HG02840 (cell line): ENCODE measurements around the gene JMJD1C.
"Not testable (repeated sequence)": the region's sequence is repeated elsewhere in the genome, so short reads cannot be mapped to it uniquely, and the experiment has no call there.

Experiments used
- ATAC-seq: cut with Tn5 transposase; IDR thresholded peaks from one replicate; pipeline ENCODE4 v1.9.1; 2021; ENCODE audit warnings: mild to moderate bottlenecking, moderate library complexity, moderate number of reproducible peaks; ENCODE audit not compliant: unreplicated experiment, low FRiP score

JMJD1C gene

DNA sequence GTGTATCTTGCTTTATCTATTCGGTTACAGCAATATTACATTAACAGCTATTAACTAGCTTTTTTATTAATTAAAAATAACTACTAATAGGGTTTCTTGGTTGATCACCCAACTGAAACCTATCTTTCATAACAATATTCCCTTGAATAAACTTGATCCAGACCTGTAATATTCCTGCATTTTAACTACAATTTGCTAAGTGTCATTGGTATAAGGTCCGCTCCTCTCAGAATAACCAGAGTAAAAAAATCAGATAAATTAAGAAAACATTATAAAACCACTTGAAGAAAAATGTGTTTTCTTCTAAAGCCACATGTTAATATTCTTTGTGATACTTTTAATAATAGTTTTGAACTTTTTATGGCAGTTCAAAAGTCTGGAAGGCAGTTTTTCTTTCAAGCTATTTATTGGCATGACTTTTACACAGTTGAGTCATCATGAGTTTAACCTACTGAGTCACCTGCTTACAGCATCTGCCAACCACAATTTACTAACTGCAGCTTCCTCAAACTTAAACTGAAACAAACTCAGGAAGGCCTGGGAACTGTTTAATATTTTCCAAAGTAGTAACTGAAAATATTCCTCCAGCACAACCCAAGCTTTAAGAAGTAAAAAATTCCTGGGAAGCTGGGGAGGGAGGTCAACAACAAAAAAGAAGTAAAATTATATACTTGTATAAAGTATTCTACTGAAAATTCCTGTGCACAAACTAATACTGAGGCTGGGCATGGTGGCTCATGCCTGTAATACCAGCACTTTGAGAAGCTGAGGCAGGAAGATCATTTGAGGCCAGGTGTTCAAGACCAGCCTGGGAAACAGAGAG is 229.5 kb downstream of the JMJD1C start:
- peak; percentile 88 for ATAC-seq

GRCh38 chr10:63235136-63235535 is 230.6 kb downstream of the JMJD1C start:
- not testable (repeated sequence) for ATAC-seq

DNA sequence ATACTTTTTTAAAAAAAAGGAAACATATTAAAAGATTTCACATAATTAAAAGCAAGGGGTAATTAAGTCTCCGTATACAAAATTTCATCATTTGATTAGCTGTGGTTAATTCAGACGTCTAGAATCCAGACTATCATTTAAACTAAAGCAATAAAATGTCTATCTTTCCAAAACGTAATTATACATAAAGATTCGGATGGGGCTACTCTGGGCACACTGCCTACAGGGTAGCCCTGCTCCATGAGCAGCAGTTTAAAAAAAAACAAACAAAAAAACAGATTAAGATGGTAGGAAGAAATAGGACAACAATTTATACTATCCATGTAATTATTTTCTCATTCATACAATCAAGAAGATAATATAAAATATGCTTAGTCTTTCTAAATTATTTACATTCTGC is 236.6 kb downstream of the JMJD1C start:
- ATAC-seq: no peak

DNA sequence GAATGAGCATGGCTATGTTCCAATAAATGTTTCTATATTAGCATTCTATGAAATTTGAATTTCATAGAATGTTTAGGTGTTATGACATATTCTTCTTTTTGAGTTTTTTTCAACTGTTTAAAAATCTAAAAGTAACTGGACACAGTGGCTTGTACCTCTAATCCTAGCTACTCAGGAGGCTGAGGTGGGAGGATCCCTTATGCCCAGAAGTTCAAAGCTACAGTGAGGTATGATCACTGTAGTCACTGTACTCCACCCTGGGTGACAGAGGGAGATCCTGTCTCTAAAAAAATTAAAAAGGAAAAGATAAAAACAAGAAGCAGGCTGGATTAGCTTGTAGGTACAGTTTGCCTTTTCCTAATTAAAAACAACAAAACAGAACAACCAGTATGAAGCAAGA is 237.5 kb downstream of the JMJD1C start:
- ATAC-seq: no peak

GRCh38 chr10:63227207-63227895 is 238.4 kb downstream of the JMJD1C start:
- ATAC-seq: no peak

DNA sequence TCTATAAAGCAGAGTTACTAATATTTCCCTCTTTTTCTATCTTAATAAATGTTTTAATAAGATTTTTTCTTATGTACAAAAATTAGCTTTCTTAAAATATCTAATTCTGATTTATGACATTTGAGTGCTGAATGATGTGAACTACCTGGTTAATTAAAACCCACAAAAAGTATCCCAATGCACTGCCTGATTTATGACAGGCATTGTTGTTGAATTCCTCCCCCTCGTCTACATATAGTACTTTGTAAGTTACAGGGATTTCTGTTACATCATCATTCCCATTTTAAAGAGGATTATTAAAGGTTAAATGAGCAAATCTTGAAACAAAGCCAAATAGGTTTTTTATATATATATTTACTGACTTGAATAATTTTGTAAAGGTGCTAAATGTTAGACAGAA is 241.5 kb downstream of the JMJD1C start:
- no peak for ATAC-seq

DNA sequence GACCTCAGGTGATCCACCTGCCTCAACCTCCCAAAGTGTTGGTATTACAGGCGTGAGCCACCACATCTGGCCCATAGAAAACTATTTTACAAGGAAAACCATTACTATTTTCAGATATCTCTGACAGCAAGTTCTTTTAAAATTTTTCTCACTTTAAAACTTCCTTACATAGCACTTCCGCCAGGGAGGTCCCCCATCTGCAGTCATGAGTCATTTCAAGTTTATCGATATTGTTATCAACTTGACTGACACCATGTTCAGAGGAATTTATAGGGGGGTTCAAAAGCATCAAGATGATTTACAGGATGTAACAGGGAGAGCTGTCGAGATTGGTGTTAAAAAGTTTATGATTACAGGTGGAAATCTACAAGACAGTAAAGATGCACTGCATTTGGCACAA is 243.8 kb downstream of the JMJD1C start:
- no peak for ATAC-seq

GRCh38 chr10:63219749-63220148 is 246.0 kb downstream of the JMJD1C start:
- no peak for ATAC-seq

DNA sequence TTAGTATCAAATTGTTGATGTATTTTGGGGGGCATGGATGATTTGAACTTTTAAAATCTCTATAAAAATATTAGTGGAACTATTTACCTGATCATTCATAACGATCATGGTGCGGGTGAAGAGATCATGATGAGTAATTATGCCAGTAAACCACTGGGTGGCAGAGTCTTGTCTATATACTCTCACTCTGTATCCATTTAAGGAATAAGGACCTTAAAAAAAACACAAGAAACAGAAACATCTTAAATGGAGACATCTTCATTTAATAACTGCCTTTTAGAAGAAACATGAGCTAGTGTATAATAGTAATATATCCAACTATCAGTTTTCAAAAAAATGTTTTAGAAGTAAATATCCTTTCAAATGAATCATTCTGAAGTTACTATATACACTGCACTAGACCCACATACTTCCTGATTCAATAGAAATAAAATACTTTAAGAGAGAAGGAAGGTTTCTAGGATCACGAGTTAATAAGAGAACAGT is 248.6 kb downstream of the JMJD1C start:
- no peak for ATAC-seq

DNA sequence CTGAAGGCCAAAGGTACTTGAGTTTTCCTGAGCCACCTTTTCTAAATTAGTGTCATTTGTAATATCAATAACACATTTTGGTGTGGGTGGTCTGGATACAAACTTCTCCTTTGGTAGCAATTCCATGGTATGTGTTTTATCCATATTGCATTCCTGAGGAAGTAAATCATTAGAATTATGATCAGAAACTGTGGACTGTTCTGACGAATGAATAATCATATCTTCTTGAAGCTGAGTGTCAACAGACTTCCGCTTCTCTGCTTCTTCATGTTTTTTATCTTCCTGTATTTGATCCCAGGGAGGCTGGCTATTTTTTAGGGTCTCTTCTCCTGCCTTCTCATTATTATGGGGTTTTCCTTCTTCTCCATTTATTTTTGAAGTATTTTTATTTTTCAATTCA is 251.2 kb downstream of the JMJD1C start:
- no peak for ATAC-seq

DNA sequence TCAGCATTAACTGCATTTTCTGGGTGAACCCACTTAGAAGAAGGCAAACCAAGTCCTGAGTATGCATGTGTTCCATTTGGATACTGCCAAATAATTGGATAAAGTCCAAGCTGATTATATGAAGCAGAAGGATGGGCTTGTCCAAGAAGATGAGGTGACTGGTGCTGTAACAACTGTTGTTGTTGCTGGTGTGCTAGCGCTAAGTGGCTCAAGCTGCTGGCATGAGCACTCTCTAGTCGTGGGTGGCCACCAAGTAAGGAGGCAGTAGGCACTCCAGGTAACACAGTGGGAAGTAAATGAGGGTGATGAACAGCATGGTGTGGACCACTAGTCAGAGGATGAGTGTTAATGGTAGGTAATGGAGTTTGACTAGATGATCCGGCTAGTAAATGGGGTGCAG is 252.3 kb downstream of the JMJD1C start:
- no peak for ATAC-seq

DNA sequence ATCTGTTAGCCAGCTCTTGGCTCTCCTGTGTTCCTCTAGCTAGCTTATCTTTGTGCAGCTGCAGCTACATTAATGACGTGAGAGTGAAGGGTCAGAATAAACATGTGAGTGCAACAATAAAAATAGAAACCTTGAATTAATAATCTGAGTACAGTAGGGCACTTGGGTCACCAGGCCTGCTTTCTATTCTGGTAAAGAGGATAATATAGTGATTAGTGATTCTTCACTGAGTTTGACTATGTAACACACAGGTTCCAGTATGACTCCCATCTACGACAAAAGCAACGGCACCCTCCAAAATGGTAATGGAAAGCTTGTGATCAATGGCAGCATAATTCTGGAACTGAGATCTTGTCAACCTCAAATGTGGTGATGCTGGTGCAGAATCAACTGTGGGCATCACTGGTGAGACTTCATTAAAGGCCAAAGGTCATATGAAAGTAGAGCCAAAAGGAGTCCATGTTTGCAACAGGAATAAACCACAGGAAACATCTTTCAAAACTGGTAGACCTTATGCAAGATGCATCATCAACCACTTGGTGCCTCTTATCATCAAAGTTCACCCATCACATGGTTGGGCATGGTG is 255.1 kb downstream of the JMJD1C start:
- ATAC-seq: no peak

GRCh38 chr10:63209705-63210104 is 256.1 kb downstream of the JMJD1C start:
- no peak for ATAC-seq

DNA sequence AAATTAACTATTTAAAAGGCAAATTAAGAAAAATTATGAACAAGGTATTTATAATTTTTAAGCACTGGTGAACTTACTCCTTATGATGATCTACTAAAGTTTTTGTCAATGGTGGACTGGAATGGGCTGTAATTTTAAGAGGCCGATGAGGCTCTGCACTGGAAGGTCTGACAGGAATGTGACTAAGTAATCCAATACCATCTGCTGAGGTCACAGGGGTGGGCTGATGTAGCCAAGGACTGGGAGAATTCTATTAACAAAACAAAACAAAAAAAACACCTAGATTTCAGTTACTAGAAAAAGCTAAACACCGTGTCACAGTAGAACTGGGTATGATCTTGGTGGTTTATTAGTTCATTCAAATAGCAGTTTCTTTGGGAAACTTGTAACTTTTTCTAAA is 256.8 kb downstream of the JMJD1C start:
- no peak for ATAC-seq

- ATAC-seq: peak; percentile 34
These were observed 258.6 kb downstream of the JMJD1C start for GRCh38 chr10:63206997-63207811.

- ATAC-seq: no peak
These were observed 259.2 kb downstream of the JMJD1C start for GRCh38 chr10:63206576-63206975.

GRCh38 chr10:63205421-63205820 is 260.4 kb downstream of the JMJD1C start:
- no peak for ATAC-seq

GRCh38 chr10:63204667-63205391 is 260.9 kb downstream of the JMJD1C start:
- no peak for ATAC-seq

GRCh38 chr10:63201118-63201517 is 264.7 kb downstream of the JMJD1C start:
- ATAC-seq: no peak

- no peak for ATAC-seq
These were observed 265.3 kb downstream of the JMJD1C start for GRCh38 chr10:63200431-63200830.
